Smooth muscle cell (in vitro differentiated cells): ENCODE results near the gene HOXB9. TPM values are rescaled to one million over a fixed set of nuclear protein-coding genes. Genes with fewer than 3 reads are reported as not detected.

Experiments
- DNase-seq: peaks from one replicate; lab custom pipeline; 2025; ENCODE audit not compliant: unreplicated experiment; lab: John Stamatoyannopoulos, UW
- H2AFZ ChIP-seq: fragments of 200-600 bp; sonication (generic); 2 replicates; pipeline ENCODE4 v1.6.0; 2016; ENCODE audit warnings: antibody characterized with exemption, low read depth, mild to moderate bottlenecking
- H3F3A ChIP-seq: fragments of 200-600 bp; sonication (generic); 2 replicates; pipeline ENCODE4 v1.6.0; 2017; ENCODE audit warnings: antibody characterized with exemption, low read depth
- H3K27ac ChIP-seq: fragments of 200-600 bp; sonication (generic); 2 replicates; pipeline ENCODE4 v1.5.1; 2016; ENCODE audit warnings: low read depth, mild to moderate bottlenecking
- H3K27me3 ChIP-seq: fragments of 200-600 bp; sonication (generic); 2 replicates; pipeline ENCODE4 v1.6.1; 2016; ENCODE audit warnings: low read depth, mild to moderate bottlenecking
- H3K36me3 ChIP-seq: fragments of 200-600 bp; sonication (generic); 2 replicates; pipeline ENCODE4 v1.5.1; 2016; ENCODE audit warnings: low read depth
- H3K4me1 ChIP-seq: fragments of 200-600 bp; sonication (generic); 2 replicates; pipeline ENCODE4 v1.5.1; 2016; ENCODE audit warnings: low read depth
- H3K4me2 ChIP-seq: fragments of 200-600 bp; sonication (generic); 2 replicates; pipeline ENCODE4 v1.6.0; 2016; ENCODE audit warnings: mild to moderate bottlenecking
- H3K4me3 ChIP-seq: fragments of 200-600 bp; sonication (generic); 2 replicates; pipeline ENCODE4 v1.5.1; 2016; ENCODE audit warnings: mild to moderate bottlenecking
- H3K79me2 ChIP-seq: fragments of 200-600 bp; sonication (generic); 2 replicates; pipeline ENCODE4 v1.6.0; 2016; ENCODE audit warnings: low read depth, mild to moderate bottlenecking
- H3K9ac ChIP-seq: fragments of 200-600 bp; sonication (generic); 2 replicates; pipeline ENCODE4 v1.6.0; 2016; ENCODE audit warnings: low read depth
- H3K9me3 ChIP-seq: fragments of 200-600 bp; sonication (generic); replicated peaks from 2 replicates; pipeline ENCODE4 v1.5.1; 2016; ENCODE audit warnings: low read depth
- H4K20me1 ChIP-seq: fragments of 200-600 bp; sonication (generic); 2 replicates; pipeline ENCODE4 v1.6.0; 2016; ENCODE audit warnings: low read depth
- CTCF ChIP-seq: fragments of 200-600 bp; sonication (generic); IDR thresholded peaks from 2 replicates; pipeline ENCODE4 v1.5.1; 2017; ENCODE audit warnings: borderline replicate concordance, mild to moderate bottlenecking, antibody characterized with exemption; ENCODE audit not compliant: insufficient read depth, poor library complexity, severe bottlenecking
- WGBS: methylation state at CpG from one replicate; pipeline ENCODE4 v1.1.7; 2016; ENCODE audit warnings: low lambda C conversion rate; 5-methylcytosine and 5-hydroxymethylcytosine counted together
- polyA plus RNA-seq: library from polyadenylated mRNA; unstranded; fragments of >200 nt; fragmentation: Nextera tagmentation; extraction: Ambion mirVana; gene quantifications from 2 replicates; pipeline ENCODE4 v1.2.1, GENCODE V29; 2016
- total RNA-seq: library from RNA; depleted of rRNA; stranded (reverse); fragments of >200 nt; gene quantifications from 2 replicates; pipeline ENCODE4 v1.2.3, GENCODE V29; 2014

Gene HOXB9
- total and polyA plus RNA-seq, 2 experiments from 2014 or later = 13.8 to 24.3 TPM

DNA sequence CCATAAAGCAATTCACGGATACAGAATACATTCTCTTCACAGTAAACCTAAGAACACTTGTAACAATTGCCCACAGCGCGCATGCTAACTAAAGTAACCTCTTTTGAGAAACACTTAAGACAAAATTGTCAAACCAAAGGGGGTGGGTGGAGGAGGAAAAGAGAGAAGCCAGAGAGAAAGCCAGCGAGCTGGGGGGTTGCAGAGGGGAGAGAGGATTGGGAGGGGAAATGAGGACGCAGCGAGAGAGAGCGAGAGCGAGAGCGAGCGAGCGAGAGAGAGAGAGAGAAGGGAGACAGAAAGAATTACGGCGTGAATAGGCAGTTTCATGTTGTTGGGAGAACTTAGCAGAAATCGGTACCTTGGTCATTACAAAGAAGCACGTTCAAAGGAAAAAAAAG is 13.7 kb downstream of the HOXB9 start:
- Histone ChIP-seq H3K36me3 (no peaks in the 10 kb centered on the region), H4K20me1 (peaks cover 16% of the 10 kb centered on the region), H3K9me3 (no peaks in the 10 kb centered on the region), H3K9ac (peak overlapping the region; percentile 45), H3K79me2 (peaks cover 65% of the 10 kb centered on the region), H2AFZ (peak overlapping the region; percentile 22), H3K4me2 (peak overlapping the region; percentile 98), H3K27ac (peak overlapping the region; percentile 79), H3K4me1 (peaks cover 7% of the 10 kb centered on the region), H3K4me3 (peak overlapping the region; percentile 69), H3K27me3 (peaks cover 36% of the 10 kb centered on the region), H3F3A (peaks cover 13% of the 10 kb centered on the region)
- TF ChIP-seq CTCF = no peak
- no peak for DNase-seq
- WGBS = 2% methylated on average over 12 of the region's 15 CpGs

- DNase-seq = no peak
- Histone ChIP-seq H3K36me3 (no peaks in the 10 kb centered on the region), H2AFZ (no peak overlapping the region), H3K9ac (peak overlapping the region; percentile 45), H3K4me3 (peak overlapping the region; percentile 69), H3K27me3 (peaks cover 30% of the 10 kb centered on the region), H3F3A (peaks cover 13% of the 10 kb centered on the region), H3K4me2 (peak overlapping the region; percentile 98), H3K79me2 (peaks cover 69% of the 10 kb centered on the region), H3K9me3 (no peaks in the 10 kb centered on the region), H4K20me1 (peaks cover 11% of the 10 kb centered on the region), H3K4me1 (peaks cover 7% of the 10 kb centered on the region), H3K27ac (peak overlapping the region; percentile 79)
- WGBS = 2% methylated on average over 36 of the region's 36 CpGs
- TF ChIP-seq CTCF = no peak
Observed at GRCh38 chr17:48611681-48612455, 14.3 kb downstream of the HOXB9 start.

- H3K79me2 ChIP-seq = peaks cover 71% of the 10 kb centered on the region
- peaks cover 4% of the 10 kb centered on the region for H4K20me1 ChIP-seq
- H3F3A ChIP-seq = peaks cover 13% of the 10 kb centered on the region
- peak overlapping the region; percentile 79 for H3K27ac ChIP-seq
- peaks cover 24% of the 10 kb centered on the region for H3K27me3 ChIP-seq
- peaks cover 7% of the 10 kb centered on the region for H3K4me1 ChIP-seq
- H3K36me3 ChIP-seq = no peaks in the 10 kb centered on the region
- 2% methylated on average over 22 of the region's 22 CpGs for WGBS
- H2AFZ ChIP-seq = peak overlapping the region; percentile 80
- TF ChIP-seq CTCF = no peak
- peak overlapping the region; percentile 69 for H3K4me3 ChIP-seq
- H3K9ac ChIP-seq = peak overlapping the region; percentile 74
- H3K9me3 ChIP-seq = no peaks in the 10 kb centered on the region
- no peak for DNase-seq
- peak overlapping the region; percentile 98 for H3K4me2 ChIP-seq
Observed at GRCh38 chr17:48611213-48611612, 14.9 kb downstream of the HOXB9 start.
